ENCODE measurements around the gene ODAD4.

GRCh38 chr17:41896726-41897125 lies 33.7 kb upstream of the ODAD4 start:
- TF ChIP-seq CTCF (IDR thresholded peaks at IDR 0.05) (no peak), POLR2AphosphoS5 (IDR thresholded peaks at IDR 0.05; ENCODE audit: low read depth, low read length) (no peak), REST (IDR thresholded peaks at IDR 0.05; ENCODE audit: insufficient read depth in 1 of 2, low read depth in 2 of 2, low read length in 1 of 2) (no peak), TCF7L2 (IDR thresholded peaks at IDR 0.05; ENCODE audit: low read depth, low read length) (no peak), SIN3A (IDR thresholded peaks at IDR 0.05; ENCODE audit: borderline replicate concordance, insufficient read depth, low read depth, low read length) (no peak)

Data from Panc1 (cell line).